CD14-positive monocyte (primary cell): ENCODE results near the gene PACSIN1. TPM values are rescaled to one million over a fixed set of nuclear protein-coding genes. Genes with fewer than 3 reads are reported as not detected.

Experiments used
- DNase-seq, 3 donors: peaks; one replicate each; pipeline ENCODE4 v3.0.0-alpha.2; 2011 to 2022
- H2AFZ ChIP-seq: 2 replicates; pipeline ENCODE4 v1.6.0; 2012; ENCODE audit warnings: mild to moderate bottlenecking, low read depth, low read length, inconsistent platforms; ENCODE audit not compliant: insufficient read depth, poor library complexity, severe bottlenecking
- H3K27ac ChIP-seq, 2 donors: 1 replicate in 1 of 2; 2 replicates in 1 of 2; pipeline ENCODE4 v1.5.1; 2012 to 2013; ENCODE audit warnings: low read length in 2 of 2, control low read depth in 1 of 2, inconsistent platforms in 1 of 2, low read depth in 1 of 2, mild to moderate bottlenecking in 1 of 2
- H3K27me3 ChIP-seq, 2 donors: one replicate each; pipeline versions ENCODE4 v1.6.0 to v1.6.1; 2011 to 2013; ENCODE audit warnings: low read length in 2 of 2; ENCODE audit not compliant: control insufficient read depth in 2 of 2, insufficient read depth in 2 of 2
- H3K36me3 ChIP-seq, 2 donors: replicated peaks in 1 of 2; 1 replicate in 1 of 2; 2 replicates in 1 of 2; pipeline versions ENCODE4 v1.5.1 to v1.6.1; 2012 to 2013; ENCODE audit warnings: low read length in 2 of 2, control low read depth in 1 of 2, inconsistent platforms in 1 of 2, mild to moderate bottlenecking in 1 of 2; ENCODE audit not compliant: insufficient read depth in 2 of 2, control insufficient read depth in 1 of 2
- H3K4me1 ChIP-seq, 2 donors: 1 replicate in 1 of 2; 2 replicates in 1 of 2; pipeline versions ENCODE4 v1.5.1 to v1.6.1; 2012 to 2013; ENCODE audit warnings: low read length in 2 of 2, control low read depth in 1 of 2, inconsistent platforms in 1 of 2, mild to moderate bottlenecking in 1 of 2, moderate library complexity in 1 of 2; ENCODE audit not compliant: insufficient read depth in 2 of 2, control insufficient read depth in 1 of 2
- H3K4me2 ChIP-seq: replicated peaks from 2 replicates; pipeline ENCODE3; 2012; ENCODE audit warnings: low read length, moderate library complexity, mild to moderate bottlenecking; ENCODE audit not compliant: poor library complexity, severe bottlenecking; ENCODE audit errors: extremely low read depth
- H3K4me3 ChIP-seq, 3 experiments: fragments of 200-600 bp in 1 of 3; sonication (generic) in 1 of 3; replicated peaks in 1 of 3; 1 replicate in 2 of 3; 2 replicates in 1 of 3; pipeline ENCODE4 v1.5.1; 2011 to 2013; ENCODE audit warnings: low read length in 3 of 3, mild to moderate bottlenecking in 3 of 3, control low read depth in 2 of 3, low read depth in 2 of 3, inconsistent platforms in 1 of 3, moderate library complexity in 1 of 3
- H3K79me2 ChIP-seq: 2 replicates; pipeline ENCODE4 v1.6.0; 2012; ENCODE audit warnings: mild to moderate bottlenecking, control low read depth, inconsistent platforms, low read length, moderate library complexity; ENCODE audit not compliant: insufficient read depth
- H3K9ac ChIP-seq: 2 replicates; pipeline ENCODE4 v1.6.0; 2017; ENCODE audit warnings: low read length, mild to moderate bottlenecking; ENCODE audit not compliant: insufficient read depth, poor library complexity, severe bottlenecking
- H3K9me3 ChIP-seq, 2 donors: replicated peaks in 1 of 2; 1 replicate in 1 of 2; 2 replicates in 1 of 2; pipeline versions ENCODE4 v1.5.1 to v1.6.1; 2012 to 2013; ENCODE audit warnings: low read length in 2 of 2, control low read depth in 1 of 2; ENCODE audit not compliant: control insufficient read depth in 1 of 2, insufficient read depth in 1 of 2
- H4K20me1 ChIP-seq: 2 replicates; pipeline ENCODE4 v1.6.0; 2012; ENCODE audit warnings: mild to moderate bottlenecking, low read length, control low read depth, moderate library complexity; ENCODE audit not compliant: insufficient read depth
- H3K27ac Mint-ChIP-seq, 7 donors: one replicate each; pipeline ENCODE4 v1.8.0; 2020; ENCODE audit warnings: mild to moderate bottlenecking in 7 of 7, mixed read lengths in 7 of 7, moderate library complexity in 6 of 7, inconsistent platforms in 2 of 7
- H3K27me3 Mint-ChIP-seq, 3 donors: one replicate each; pipeline ENCODE4 v1.8.0; 2021 to 2022; ENCODE audit warnings: low read depth in 3 of 3, mild to moderate bottlenecking in 3 of 3, mixed read lengths in 3 of 3, moderate library complexity in 3 of 3, inconsistent platforms in 1 of 3
- H3K36me3 Mint-ChIP-seq, 2 donors: one replicate each; pipeline ENCODE4 v1.8.0; 2020; ENCODE audit warnings: mixed read lengths in 2 of 2, inconsistent platforms in 1 of 2, mild to moderate bottlenecking in 1 of 2
- H3K4me1 Mint-ChIP-seq: one replicate; pipeline ENCODE4 v1.8.0; 2020; ENCODE audit warnings: mild to moderate bottlenecking, mixed read lengths
- H3K4me3 Mint-ChIP-seq, 2 donors: one replicate each; pipeline ENCODE4 v1.8.0; 2020; ENCODE audit warnings: mild to moderate bottlenecking in 2 of 2, mixed read lengths in 2 of 2, moderate library complexity in 1 of 2
- H3K9me3 Mint-ChIP-seq, 7 donors: one replicate each; pipeline ENCODE4 v1.8.0; 2020 to 2022; ENCODE audit warnings: mixed read lengths in 7 of 7, mild to moderate bottlenecking in 6 of 7, moderate library complexity in 6 of 7, inconsistent platforms in 2 of 7
- CTCF ChIP-seq: fragments of 200-600 bp; IDR thresholded peaks from one replicate; pipeline ENCODE4 v1.8.0; 2022; ENCODE audit warnings: antibody characterized with exemption, mild to moderate bottlenecking
- WGBS: methylation state at CpG from one replicate; pipeline ENCODE4 v1.1.5; 2013; ENCODE audit warnings: missing lambda C conversion rate; ENCODE audit not compliant: insufficient coverage; 5-methylcytosine and 5-hydroxymethylcytosine counted together
- intact Hi-C, 2 donors: fragments of 100-400 bp; cut with micrococcal nuclease; formaldehyde crosslinking; loops; one replicate each; pipeline versions ENCODE4 v1.15.0 to v1.15.1; 2023
- polyA plus RNA-seq, 3 donors: library from polyadenylated mRNA; depleted of rRNA in 1 of 3; unstranded in 2 of 3; stranded (reverse) in 1 of 3; fragments of 300-500 nt in 2 of 3; fragments of >200 nt in 1 of 3; fragmentation: Illumina TruSeq in 2 of 3; gene quantifications; 1 replicate in 2 of 3; 2 replicates in 1 of 3; pipeline ENCODE4 v1.2.3, GENCODE V29; 2012 to 2021

The PACSIN1 gene
- polyA plus RNA-seq, 3 donors, result not detected

- Histone ChIP-seq H3K36me3 (no peaks in the 10 kb centered on the region), H3K79me2 (no peaks in the 10 kb centered on the region), H2AFZ (no peak overlapping the region), H3K4me3 (no peak overlapping the region), H4K20me1 (no peaks in the 10 kb centered on the region), H3K4me2 (no peak overlapping the region), H3K9ac (no peak overlapping the region), H3K27ac (no peak overlapping the region), H3K27me3 (peaks cover 11 to 25% of the 10 kb centered on the region in 2 donors), H3K4me1 (peaks cover 10 to 18% of the 10 kb centered on the region in 2 donors), H3K9me3 (peaks cover 0 to 3% of the 10 kb centered on the region in 2 donors)
- no peak for DNase-seq
- no peaks in the 10 kb centered on the region for H3K36me3 Mint-ChIP-seq
- peaks cover 0 to 14% (median 5%) of the 10 kb centered on the region in 7 donors for H3K9me3 Mint-ChIP-seq
- no peak overlapping the region for H3K27ac Mint-ChIP-seq
- peaks cover 17% of the 10 kb centered on the region for H3K4me1 Mint-ChIP-seq
- H3K27me3 Mint-ChIP-seq, result peaks cover 17 to 27% (median 22%) of the 10 kb centered on the region in 3 donors
- no peak overlapping the region for H3K4me3 Mint-ChIP-seq
- TF ChIP-seq CTCF, result no peak
- intact Hi-C loops, result no loop called here
- 91% methylated on average over 3 of the region's 3 CpGs for WGBS
Measured at GRCh38 chr6:34469499-34469898, 3.6 kb downstream of the PACSIN1 start.

GRCh38 chr6:34472425-34472824, 6.5 kb downstream of the PACSIN1 start:
- DNase-seq, result no peak
- no peak overlapping the region for H3K4me3 Mint-ChIP-seq
- intact Hi-C loops, result no loop called here
- peaks cover 0 to 11% (median 5%) of the 10 kb centered on the region in 7 donors for H3K9me3 Mint-ChIP-seq
- Histone ChIP-seq H3K27ac (no peak overlapping the region), H3K36me3 (no peaks in the 10 kb centered on the region), H4K20me1 (no peaks in the 10 kb centered on the region), H3K4me3 (no peak overlapping the region), H3K4me2 (no peak overlapping the region), H3K27me3 (no peaks in the 10 kb centered on the region), H2AFZ (no peak overlapping the region), H3K9ac (no peak overlapping the region), H3K79me2 (no peaks in the 10 kb centered on the region), H3K9me3 (peaks cover 0 to 3% of the 10 kb centered on the region in 2 donors), H3K4me1 (peaks cover 8 to 13% of the 10 kb centered on the region in 2 donors)
- no CpG with 5 or more reads among the region's 5 CpGs for WGBS
- no peak overlapping the region for H3K27ac Mint-ChIP-seq
- peaks cover 0 to 3% (median 1%) of the 10 kb centered on the region in 3 donors for H3K27me3 Mint-ChIP-seq
- H3K4me1 Mint-ChIP-seq, result peaks cover 12% of the 10 kb centered on the region
- no peaks in the 10 kb centered on the region for H3K36me3 Mint-ChIP-seq
- TF ChIP-seq CTCF, result no peak
